ENCODE data around the gene CELA3B. TPM values are rescaled to one million over a fixed set of nuclear protein-coding genes. Genes with fewer than 3 reads are reported as not detected.
"Not testable (repeated sequence)": the region's sequence is repeated elsewhere in the genome, so short reads cannot be mapped to it uniquely, and the experiment has no call there.

Gene CELA3B
- polyA plus RNA-seq (ENCODE audit: insufficient read depth in 1 of 5, insufficient read length in 5 of 5, low replicate concordance in 1 of 5), result under 1 TPM in 2 of 5 donors, not detected in 3; 0.47 to 0.48 TPM
- long read RNA-seq, donor 1, result 0 reads
- long read RNA-seq, donor 2, result 0 reads
- long read RNA-seq, donor 3, result 0 reads
- long read RNA-seq, donor 4, result 0 reads
- long read RNA-seq, donor 5, result 0 reads
- long read RNA-seq, donor 6, result 0 reads
- long read RNA-seq, donor 7, result 0 reads
- long read RNA-seq, donor 8, result 0 reads

- DNase-seq, result not testable (repeated sequence)
These were observed at the start of gene CELA3B for GRCh38 chr1:21976703-21977239. TSS of gene CELA3B (plus strand) at chr1:21977022. CDS start at chr1:21977040, 18 bp downstream.

GRCh38 chr1:21927533-21928237 lies 49.1 kb upstream of the CELA3B start:
- DNase-seq, result no peak

- DNase-seq, result no peak
These were observed 46.7 kb upstream of the CELA3B start for GRCh38 chr1:21930080-21930571.

- no peak for DNase-seq
These were observed 46.1 kb upstream of the CELA3B start for GRCh38 chr1:21930629-21931170.

GRCh38 chr1:21931171-21932093 lies 45.4 kb upstream of the CELA3B start:
- no peak for DNase-seq

GRCh38 chr1:21932127-21932526 lies 44.7 kb upstream of the CELA3B start:
- DNase-seq, result no peak

GRCh38 chr1:21933397-21934248 lies 43.2 kb upstream of the CELA3B start:
- no peak for DNase-seq

- DNase-seq, result no peak
These were observed 41.4 kb upstream of the CELA3B start for GRCh38 chr1:21935393-21935804.

GRCh38 chr1:21935891-21936365 lies 40.9 kb upstream of the CELA3B start:
- DNase-seq, result no peak

GRCh38 chr1:21936366-21937031 lies 40.3 kb upstream of the CELA3B start:
- no peak for DNase-seq

- no peak for DNase-seq
These were observed 39.8 kb upstream of the CELA3B start, which contains the start of gene HSPG2 for GRCh38 chr1:21937034-21937371. TSS of gene HSPG2 (minus strand) at chr1:21937310. CDS start at chr1:21937217, 93 bp downstream.

GRCh38 chr1:21937372-21938121 lies 39.3 kb upstream of the CELA3B start:
- peak; percentile 83 to 85 for DNase-seq

GRCh38 chr1:21938732-21939538 lies 37.9 kb upstream of the CELA3B start:
- DNase-seq, result no peak

- no peak for DNase-seq
These were observed 37.0 kb upstream of the CELA3B start for GRCh38 chr1:21939650-21940374.

- no peak for DNase-seq
These were observed 36.3 kb upstream of the CELA3B start for GRCh38 chr1:21940492-21940891.

GRCh38 chr1:21941370-21941769 lies 35.5 kb upstream of the CELA3B start:
- no peak for DNase-seq

GRCh38 chr1:21942464-21942863 lies 34.4 kb upstream of the CELA3B start:
- DNase-seq, result no peak

Measured in right lung (tissue), 10 donors.